Body of pancreas (tissue), 4 donors: ENCODE data around the gene NET1.

ENCODE experiments used
- POLR2A ChIP-seq, 3 donors: fragments of 450-650 bp; IDR thresholded peaks; one replicate each; pipeline ENCODE4 v1.6.1; 2016; ENCODE audit warnings: antibody characterized with exemption in 3 of 3, mild to moderate bottlenecking in 2 of 3
- TF ChIP-seq, protein P1 (sequence below), 7 experiments: fragments of 450-650 bp in 4 of 7; fragments of 200-600 bp in 3 of 7; sonication (generic) in 3 of 7; IDR thresholded peaks; one replicate each; pipeline ENCODE4 v1.5.1; 2016 to 2019; ENCODE audit warnings: antibody characterized with exemption in 7 of 7

DNA sequence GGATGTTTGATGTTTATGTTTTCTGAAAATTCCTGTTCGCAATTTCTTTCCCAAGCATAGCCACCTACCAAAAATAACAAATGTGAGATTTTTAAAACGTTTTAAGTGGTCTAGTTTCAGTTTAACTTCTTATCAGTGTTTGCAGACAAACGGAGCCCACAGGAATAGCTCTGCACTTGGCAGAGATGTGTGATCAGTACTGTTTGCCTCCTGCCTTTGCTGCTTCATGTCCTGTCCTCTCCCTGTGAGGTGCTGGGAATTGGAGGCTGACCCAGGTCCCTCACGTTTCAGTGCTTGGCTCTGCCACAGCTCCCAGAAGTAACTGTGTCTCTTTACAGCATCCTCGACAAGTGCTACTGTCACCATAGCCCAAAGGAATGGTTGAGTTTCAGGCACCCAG is 46.4 kb upstream of the NET1 start:
- TF ChIP-seq, protein P1, sequence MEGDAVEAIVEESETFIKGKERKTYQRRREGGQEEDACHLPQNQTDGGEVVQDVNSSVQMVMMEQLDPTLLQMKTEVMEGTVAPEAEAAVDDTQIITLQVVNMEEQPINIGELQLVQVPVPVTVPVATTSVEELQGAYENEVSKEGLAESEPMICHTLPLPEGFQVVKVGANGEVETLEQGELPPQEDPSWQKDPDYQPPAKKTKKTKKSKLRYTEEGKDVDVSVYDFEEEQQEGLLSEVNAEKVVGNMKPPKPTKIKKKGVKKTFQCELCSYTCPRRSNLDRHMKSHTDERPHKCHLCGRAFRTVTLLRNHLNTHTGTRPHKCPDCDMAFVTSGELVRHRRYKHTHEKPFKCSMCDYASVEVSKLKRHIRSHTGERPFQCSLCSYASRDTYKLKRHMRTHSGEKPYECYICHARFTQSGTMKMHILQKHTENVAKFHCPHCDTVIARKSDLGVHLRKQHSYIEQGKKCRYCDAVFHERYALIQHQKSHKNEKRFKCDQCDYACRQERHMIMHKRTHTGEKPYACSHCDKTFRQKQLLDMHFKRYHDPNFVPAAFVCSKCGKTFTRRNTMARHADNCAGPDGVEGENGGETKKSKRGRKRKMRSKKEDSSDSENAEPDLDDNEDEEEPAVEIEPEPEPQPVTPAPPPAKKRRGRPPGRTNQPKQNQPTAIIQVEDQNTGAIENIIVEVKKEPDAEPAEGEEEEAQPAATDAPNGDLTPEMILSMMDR (IDR thresholded peaks at IDR 0.05), result no peak
- TF ChIP-seq POLR2A (IDR thresholded peaks at IDR 0.05), result no peak
